HG03565 (cell line): Measurements from ENCODE around the gene KLF7.

ENCODE experiments used
- ATAC-seq: cut with Tn5 transposase; IDR thresholded peaks from one replicate; pipeline ENCODE4 v1.9.1; 2021; ENCODE audit warnings: mild to moderate bottlenecking, moderate library complexity; ENCODE audit not compliant: unreplicated experiment

The KLF7 gene

DNA sequence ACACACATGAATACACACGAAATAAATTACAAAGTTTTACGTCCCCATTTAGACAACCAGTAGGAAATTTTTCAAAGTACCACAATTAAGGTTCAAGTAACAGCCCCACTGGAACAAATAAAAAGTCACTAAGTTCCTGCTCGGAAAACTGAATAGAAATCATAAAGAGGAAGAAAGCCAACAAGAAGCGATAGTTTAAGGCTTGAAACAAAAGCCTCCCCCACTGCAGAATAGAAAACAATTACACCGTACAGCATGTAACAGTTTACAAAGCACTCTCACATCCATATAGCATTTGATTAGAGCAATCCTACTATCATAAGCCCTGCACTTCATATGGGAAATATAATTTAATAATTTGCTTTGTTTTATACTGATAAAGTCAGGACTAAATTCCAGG is 15.5 kb downstream of the KLF7 start:
- no peak for ATAC-seq

DNA sequence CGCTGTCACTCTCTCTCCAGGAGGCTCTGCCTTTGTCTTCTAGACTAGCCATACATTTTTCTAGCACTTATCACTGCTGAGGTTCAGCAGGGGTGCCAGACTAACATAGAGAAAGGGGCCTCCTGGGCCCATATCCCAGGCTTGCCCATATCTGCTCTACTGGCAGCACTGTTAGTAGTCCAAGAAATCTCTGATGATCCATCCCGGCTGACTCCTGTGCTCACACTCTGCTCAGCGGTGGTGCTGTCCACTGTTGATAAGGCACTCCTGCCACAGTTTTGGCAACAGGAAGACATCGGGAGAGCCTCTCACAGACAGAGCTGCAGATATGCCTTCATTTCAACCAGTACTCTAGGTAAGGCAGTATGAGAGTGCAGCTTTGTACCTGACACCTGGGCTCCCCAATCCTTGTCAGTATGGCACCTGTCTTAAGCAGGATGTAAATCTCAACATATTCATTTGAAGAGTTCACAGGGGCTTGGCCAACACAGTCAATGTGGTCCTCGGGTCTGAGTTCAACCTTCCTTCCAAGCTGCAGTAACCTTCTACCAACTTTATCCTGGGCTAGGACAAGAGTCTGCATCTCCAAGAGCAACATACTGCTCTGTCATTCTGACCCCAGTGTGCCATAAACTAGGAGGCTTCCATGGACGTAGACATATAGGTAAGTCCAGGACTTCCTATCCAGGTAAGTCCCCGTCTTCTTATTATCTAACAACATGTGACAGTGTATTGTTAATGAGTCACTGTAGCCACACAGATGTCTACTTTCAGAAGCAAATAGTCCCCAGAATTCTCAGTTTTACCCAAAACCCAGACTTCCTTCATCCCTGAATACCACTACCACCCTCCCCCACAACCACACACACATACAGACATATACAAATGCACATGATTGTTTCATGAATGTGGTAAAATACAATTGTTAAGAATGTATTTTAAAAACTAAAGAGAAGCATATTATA is 16.2 kb downstream of the KLF7 start:
- peak; percentile 84 for ATAC-seq

GRCh38 chr2:207148020-207148419 is 17.7 kb downstream of the KLF7 start:
- no peak for ATAC-seq

- ATAC-seq = no peak
Measured at GRCh38 chr2:207144173-207144785, 21.5 kb downstream of the KLF7 start.

DNA sequence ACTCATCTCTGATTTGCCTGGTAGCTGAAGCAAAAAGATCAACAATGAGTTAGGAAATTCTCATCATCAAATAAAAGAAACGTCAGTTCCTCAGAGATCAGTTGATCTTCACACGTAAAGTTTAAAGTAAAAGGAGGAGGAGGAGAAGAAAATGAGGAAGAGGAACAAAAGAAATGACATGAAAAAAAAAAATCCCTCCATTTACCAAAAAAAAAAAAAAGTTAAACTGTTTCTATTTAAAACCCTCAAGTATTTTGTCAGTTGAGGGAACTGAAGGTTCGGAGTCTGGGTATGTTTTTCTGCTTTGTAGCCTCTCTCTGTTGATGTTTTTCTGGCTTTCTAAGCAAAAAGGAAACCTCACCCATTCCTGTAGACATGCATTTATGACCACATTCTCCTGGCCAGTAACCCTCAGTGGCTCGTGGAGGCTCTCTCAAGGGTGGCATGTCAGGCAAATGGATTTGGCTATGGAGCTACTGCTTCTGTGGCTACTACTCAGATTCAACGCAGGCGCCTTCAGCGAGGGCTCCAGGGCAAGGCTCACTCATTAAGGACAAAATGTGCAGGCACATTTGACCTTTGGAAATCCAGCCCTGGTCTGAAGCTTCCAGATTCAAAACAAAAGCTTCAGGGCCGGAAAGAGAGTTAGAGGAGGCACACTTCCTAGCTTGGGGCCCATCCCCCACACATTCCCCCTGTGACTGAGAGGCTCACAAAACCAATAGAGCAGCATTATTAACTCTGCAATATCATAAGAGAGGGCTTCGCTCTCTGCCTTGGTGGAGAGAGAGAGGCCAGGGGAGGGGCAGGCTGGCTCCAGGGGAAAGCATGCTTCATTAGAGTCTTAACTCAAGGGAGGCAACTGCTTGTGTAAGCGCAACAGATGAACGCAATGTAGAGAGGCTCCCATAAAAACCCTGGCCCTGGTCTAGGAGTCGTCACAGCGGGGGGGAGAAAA is 22.3 kb downstream of the KLF7 start:
- ATAC-seq = no peak

DNA sequence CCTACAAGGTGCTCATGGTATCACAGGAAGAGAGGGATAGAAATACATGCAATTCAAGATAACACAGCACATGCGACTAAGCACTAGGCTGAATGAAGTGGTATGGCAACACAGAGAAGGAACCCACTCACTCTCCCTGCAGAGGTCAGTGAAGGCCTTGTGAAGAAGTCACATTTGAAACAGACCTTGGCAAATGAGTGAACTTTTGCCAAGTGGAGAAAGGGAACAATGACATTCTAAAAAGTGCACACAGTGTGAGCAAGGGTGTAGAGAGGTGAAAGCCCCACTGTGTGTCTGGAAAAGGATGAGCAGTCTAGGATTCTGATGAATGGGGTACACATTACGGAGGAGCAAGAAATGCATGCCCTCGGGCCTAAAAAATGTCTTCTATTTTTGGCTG is 23.3 kb downstream of the KLF7 start:
- no peak for ATAC-seq

GRCh38 chr2:207141386-207141785 is 24.4 kb downstream of the KLF7 start:
- no peak for ATAC-seq

DNA sequence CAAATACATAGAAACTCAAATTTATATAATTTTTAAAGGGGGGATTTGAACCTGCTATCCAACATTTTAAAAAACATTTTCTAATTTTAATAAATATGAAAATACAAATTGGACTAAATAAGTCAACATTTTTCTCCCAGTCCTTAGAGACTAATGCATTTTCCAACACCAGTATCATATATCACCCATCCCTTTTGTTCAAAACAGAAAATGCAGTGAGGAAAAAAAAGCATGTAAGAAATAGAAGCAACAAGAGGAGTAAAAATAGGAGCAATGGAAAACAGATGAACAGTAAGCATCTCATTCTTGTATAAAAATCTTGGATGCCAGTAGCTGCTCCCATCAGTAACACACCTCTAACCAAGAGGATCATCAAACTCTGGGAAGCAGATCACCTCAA is 25.5 kb downstream of the KLF7 start:
- ATAC-seq = no peak

- ATAC-seq = no peak
Measured at GRCh38 chr2:207139552-207139951, 26.2 kb downstream of the KLF7 start.

- no peak for ATAC-seq
Measured at GRCh38 chr2:207138627-207139297, 27.0 kb downstream of the KLF7 start.

GRCh38 chr2:207137596-207138337 is 28.0 kb downstream of the KLF7 start:
- ATAC-seq = no peak

DNA sequence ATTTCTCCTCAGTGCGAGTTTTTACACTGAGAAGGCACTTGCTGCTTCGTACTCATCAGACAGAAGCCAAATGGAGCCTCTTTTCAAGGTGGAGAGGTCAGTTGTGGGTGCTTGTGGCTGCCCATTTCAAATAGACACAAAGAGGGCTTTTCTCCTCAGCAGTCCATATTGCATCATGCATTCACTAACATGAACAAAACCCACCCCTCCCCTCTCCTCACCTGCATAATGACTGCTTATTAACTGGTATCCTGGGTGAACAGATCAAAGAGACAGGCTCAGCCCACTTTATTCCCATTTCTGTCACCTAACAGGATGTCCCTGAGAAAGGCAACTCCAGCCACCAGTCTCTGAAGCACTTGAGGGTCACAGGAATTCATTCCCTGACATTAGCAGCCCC is 28.9 kb downstream of the KLF7 start:
- no peak for ATAC-seq

DNA sequence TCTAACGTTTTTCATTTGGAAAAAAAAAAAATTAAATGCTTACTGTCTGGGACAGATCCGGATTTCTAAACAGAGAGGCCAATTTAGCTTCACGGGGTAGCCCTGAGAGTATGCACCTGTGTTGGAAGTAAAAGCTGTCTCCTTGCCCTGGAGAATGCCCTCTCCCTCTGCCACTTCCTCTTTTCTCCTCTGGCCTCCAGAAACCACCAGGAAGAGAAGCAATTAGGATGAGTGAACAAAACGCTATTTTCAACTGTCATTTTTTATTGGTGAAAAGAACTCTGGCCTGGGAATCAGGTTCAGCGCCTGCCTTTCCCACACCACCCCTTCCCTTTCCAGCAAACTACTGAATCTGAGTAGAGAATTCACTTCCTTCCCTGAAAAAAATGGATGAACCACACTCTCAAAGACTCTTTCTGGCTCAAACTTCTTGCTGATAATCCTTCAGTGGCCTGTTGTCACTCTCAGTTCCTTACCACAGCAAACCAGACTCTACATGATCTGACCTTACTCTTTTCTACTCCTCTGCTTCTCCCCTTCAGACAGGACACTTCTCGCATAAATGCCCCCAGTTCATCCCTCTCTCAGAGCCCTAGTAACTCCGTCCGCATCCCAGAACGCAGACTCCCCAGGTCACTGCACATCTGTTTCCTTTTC is 29.8 kb downstream of the KLF7 start:
- ATAC-seq = no peak

DNA sequence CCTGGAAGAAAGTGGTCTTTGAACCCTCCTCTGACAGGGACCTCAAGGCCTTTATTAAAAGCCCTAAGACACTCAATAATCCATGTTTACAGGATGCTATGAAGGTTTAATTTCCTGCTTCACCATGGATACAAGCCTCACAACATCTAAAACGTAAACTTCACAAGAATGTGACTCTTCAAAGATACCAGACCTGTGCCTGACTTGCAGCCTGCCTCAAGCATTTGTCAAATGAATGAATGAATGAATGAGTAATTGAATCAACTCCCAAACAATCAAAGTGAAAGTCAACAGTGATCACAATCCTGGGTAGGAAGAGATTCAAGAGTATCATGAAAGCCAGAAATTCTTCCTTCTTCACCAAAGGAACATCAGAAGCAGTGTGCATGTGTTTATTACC is 30.4 kb downstream of the KLF7 start:
- ATAC-seq = no peak

DNA sequence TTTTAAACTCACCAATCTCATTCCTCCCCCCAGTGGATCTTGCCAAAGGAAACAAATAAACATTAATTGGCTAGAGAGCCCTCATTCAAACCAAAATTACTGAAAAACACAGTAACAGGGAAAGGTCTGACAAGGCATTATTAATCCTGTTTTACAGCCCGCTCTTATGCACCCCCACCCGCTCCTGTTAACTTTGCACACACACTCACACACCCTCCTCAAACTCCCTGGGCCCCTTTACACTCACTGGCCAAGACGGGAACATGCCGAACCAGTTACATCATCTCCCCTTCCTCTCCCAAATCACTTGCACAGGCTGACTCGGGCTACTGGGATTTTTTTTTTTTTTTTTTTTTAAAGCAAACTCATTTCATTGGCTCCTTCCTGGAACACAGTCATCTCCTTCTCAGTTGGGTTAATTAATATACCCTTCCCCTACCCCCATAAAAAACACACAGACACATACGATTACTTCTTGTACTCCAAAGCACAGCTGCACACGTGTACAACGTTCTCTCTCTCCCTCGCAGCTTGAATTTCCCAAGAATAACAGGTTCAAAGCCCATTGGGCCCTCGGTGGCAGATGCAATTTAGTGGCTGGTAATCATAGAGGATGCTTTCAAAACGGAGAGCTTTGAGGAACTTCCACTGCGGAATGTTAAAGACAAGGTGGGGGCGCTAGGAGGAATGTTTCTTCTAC is 31.8 kb downstream of the KLF7 start:
- ATAC-seq = no peak

DNA sequence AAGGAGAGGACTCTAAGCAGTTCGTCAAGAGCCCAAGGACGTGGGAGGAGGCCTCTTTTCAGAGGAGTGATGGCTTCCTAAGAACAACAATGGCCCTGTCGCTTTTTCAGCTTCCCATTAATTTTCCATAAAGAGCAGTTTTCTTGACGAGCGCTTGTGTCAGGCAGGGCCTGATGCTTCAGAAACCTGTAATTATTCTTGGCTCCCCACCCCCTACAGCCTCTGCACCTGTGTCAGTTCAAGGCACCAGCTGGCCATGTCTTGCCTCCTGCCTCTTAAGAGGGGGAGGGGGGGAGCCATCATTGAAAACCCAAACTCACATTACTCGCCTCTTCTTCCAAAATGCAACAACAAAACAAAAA is 32.3 kb downstream of the KLF7 start:
- no peak for ATAC-seq

- ATAC-seq = no peak
Measured at GRCh38 chr2:207132019-207132418, 33.7 kb downstream of the KLF7 start.

- ATAC-seq = no peak
Measured at GRCh38 chr2:207131594-207131993, 34.2 kb downstream of the KLF7 start.

DNA sequence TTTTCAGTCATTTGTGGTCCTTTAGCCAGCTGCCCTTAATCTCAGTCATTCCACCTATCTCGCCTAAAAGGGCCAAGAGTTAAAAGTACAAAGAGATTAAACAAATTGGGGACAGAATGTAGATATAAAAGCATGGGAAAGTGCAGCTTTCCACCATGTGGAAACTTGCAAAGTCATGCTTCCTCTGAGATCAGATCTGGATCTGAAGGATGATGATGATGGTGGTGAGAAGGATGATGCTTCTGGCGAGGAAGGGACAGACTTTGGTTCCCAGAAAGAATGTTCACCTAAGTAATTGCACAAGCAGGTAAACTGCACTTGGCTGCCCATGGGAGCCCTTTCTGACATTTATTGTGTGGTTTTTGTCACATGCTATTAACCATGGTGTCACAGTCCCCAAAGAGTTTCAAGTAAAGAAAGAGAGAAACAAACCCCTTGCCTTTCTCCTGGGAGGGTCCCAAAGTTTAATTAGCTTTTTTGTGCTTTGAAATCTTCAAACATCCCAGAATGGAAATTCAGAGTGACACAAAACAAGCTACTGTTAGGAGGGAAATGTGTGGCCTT is 34.7 kb downstream of the KLF7 start:
- no peak for ATAC-seq
